ENCODE results near the gene PBX4. TPM values are rescaled to one million over a fixed set of nuclear protein-coding genes. Genes with fewer than 3 reads are reported as not detected.

Gene PBX4
- total RNA-seq, 2 donors from 2014 or later, result 63.9 to 101 TPM

DNA sequence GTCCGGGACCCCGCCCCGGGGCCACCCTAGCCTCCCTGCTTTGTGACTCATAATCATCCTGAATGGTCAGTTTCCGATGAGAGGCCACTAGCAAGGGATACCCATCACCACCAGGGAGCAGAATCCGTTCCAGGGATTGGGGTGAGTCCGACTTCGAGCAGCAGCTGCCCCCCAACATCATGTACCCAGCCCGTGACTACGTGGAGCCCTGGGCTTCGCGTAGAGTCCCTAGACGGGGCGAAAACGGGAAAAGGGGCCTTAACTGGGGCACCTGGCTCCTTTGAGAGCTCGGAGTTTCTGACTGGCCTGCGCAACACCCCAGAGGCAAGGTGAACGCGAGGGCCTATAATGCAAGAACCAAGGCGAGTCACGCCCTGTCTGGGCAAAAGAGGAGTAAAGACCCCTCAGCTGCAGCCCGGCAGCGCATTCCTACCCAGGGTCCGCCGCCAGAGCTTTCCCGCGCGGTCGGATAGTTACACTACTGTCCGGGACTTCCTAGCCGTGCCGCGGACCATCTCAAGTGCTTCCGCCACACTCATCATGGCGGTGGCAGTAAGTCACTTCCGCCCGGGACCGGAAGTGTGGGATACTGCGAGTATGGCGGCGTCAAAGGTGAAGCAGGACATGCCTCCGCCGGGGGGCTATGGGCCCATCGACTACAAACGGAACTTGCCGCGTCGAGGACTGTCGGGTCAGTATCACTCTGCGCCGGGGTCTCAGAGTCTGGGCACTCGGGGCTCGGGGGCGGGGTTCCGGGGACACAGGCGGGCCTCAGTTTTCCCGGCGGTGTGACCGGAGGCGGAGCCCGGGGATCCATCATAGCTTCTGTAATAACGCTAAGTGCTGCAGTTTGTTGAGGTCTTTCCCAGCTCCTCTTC, 102.6 kb downstream of the PBX4 start, which contains the start of gene NDUFA13:
Gene NDUFA13, plus strand, starts transcription at position 584 of the 878 bp plus-strand sequence. Its CDS starts 14 bp downstream, at position 598.
- H3K4me1 Mint-ChIP-seq, result peaks cover 3% of the 10 kb centered on the region
- peak within 1 kb of the TSS; percentile 89 for H3K4me3 Mint-ChIP-seq
- peaks cover 27% of the 10 kb centered on the region for H3K36me3 Mint-ChIP-seq (ENCODE audit: low read depth)

GRCh38 chr19:19514881-19515641, 103.4 kb downstream of the PBX4 start, which contains the start of gene TSSK6:
TSS of gene TSSK6 (minus strand) at chr19:19515548. CDS start at chr19:19515427, 121 bp downstream.
- no peak for ATAC-seq (replicated peaks)
- H3K27ac Mint-ChIP-seq, result peak within 1 kb of the TSS; percentile 92
- peaks cover 18% of the 10 kb centered on the region for H3K36me3 Mint-ChIP-seq (ENCODE audit: low read depth)
- H3K4me1 Mint-ChIP-seq, result no peaks in the 10 kb centered on the region
- H3K9me3 Mint-ChIP-seq, result no peaks in the 10 kb centered on the region
- H3K27me3 Mint-ChIP-seq, result no peaks in the 10 kb centered on the region
- peak within 1 kb of the TSS; percentile 89 for H3K4me3 Mint-ChIP-seq

More for the DNA sequence above, 102.6 kb downstream of the PBX4 start, which contains the start of gene NDUFA13:
- Mint-ChIP-seq H3K9me3 (no peaks in the 10 kb centered on the region), H3K27ac (peak within 1 kb of the TSS; percentile 92), H3K27me3 (no peaks in the 10 kb centered on the region)
- peak; percentile 96 for ATAC-seq (replicated peaks)

- Mint-ChIP-seq H3K36me3 (ENCODE audit: low read depth) (peaks cover 10% of the 10 kb centered on the region), H3K9me3 (no peaks in the 10 kb centered on the region), H3K4me1 (no peaks in the 10 kb centered on the region), H3K27ac (no peak overlapping the region), H3K27me3 (no peaks in the 10 kb centered on the region), H3K4me3 (no peak overlapping the region)
- ATAC-seq (replicated peaks), result no peak
These were observed 104.3 kb downstream of the PBX4 start for GRCh38 chr19:19514215-19514657.

DNA sequence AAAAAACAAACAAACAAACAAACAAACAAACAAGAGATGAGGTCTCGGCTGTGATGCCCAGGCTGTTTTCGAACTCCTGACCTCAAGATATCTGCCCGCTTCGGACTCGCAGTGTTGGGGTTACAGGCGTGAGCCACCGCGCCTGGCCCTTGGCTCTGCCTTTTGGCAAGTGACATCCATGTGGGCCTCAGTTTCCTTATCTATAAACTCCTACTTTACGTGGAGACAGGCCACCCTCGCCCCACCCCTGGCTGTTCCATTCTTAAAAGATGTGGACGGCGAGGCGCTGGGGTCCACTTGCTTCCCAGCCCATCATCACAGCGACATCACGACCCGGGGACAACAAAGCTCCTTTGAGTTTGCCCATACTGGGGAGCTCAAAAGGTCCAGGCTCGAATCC, 104.8 kb downstream of the PBX4 start:
- Mint-ChIP-seq H3K27ac (no peak overlapping the region), H3K36me3 (ENCODE audit: low read depth) (peaks cover 5% of the 10 kb centered on the region), H3K4me3 (no peak overlapping the region), H3K27me3 (no peaks in the 10 kb centered on the region), H3K9me3 (no peaks in the 10 kb centered on the region), H3K4me1 (no peaks in the 10 kb centered on the region)
- ATAC-seq (replicated peaks), result no peak

Other genes with a start within 250 kb of the PBX4 start
- gene GATAD2A, start 213.0 kb downstream of the PBX4 start, total RNA-seq, result 100 to 1,000 TPM in 1 of 2 donors, 10 to 100 TPM in 1; 88.0 to 160 TPM
- 1 to 10 TPM; 4.1 to 4.5 TPM for gene TSSK6, start 103.1 kb downstream of the PBX4 start, total RNA-seq
- 100 to 1,000 TPM; 276 to 397 TPM for gene NDUFA13, start 102.5 kb downstream of the PBX4 start, total RNA-seq
- 10 to 100 TPM in 1 of 2 donors, 1 to 10 TPM in 1; 6.7 to 10.3 TPM for gene YJEFN3, start 89.8 kb downstream of the PBX4 start, total RNA-seq
- under 1 TPM; 0.26 to 0.97 TPM for gene CILP2, start 80.4 kb downstream of the PBX4 start, total RNA-seq
- 10 to 100 TPM; 46.3 to 85.6 TPM for gene LPAR2, start 9.5 kb upstream of the PBX4 start, total RNA-seq
- 100 to 1,000 TPM in 1 of 2 donors, 10 to 100 TPM in 1; 79.9 to 100 TPM for gene GMIP, start 25.0 kb upstream of the PBX4 start, total RNA-seq
- 10 to 100 TPM; 47.8 to 79.6 TPM for gene ATP13A1, start 45.0 kb upstream of the PBX4 start, total RNA-seq
- gene ZNF101, start 50.2 kb upstream of the PBX4 start, total RNA-seq, result 10 to 100 TPM; 57.0 to 70.7 TPM
- 10 to 100 TPM in 1 of 2 donors, 1 to 10 TPM in 1; 4.7 to 10.9 TPM for gene ZNF14, start 114.4 kb upstream of the PBX4 start, total RNA-seq
- 10 to 100 TPM; 16.1 to 58.1 TPM for gene ZNF506, start 203.1 kb upstream of the PBX4 start, total RNA-seq
- gene ZNF253, start 247.2 kb upstream of the PBX4 start, total RNA-seq, result 10 to 100 TPM; 15.7 to 17.9 TPM

Measured in activated T-helper 17 cell treated with anti-CD3 and anti-CD28 coated beads, Interleukin-2, amount 50 U/mL, for 72 hours (primary cell).